GM18507 (cell line): ENCODE measurements around the gene GCSAM.

Source experiments
- DNase-seq: peaks from one replicate; pipeline ENCODE4 v3.0.0; 2011; ENCODE audit warnings: low read depth; ENCODE audit not compliant: insufficient read length; ENCODE audit errors: extremely low spot score
- FAIRE-seq: peaks from 2 replicates; lab custom pipeline; 2011; peaks lifted over from hg19 to GRCh38; lab: Jason Lieb, UNC

GCSAM gene

GRCh38 chr3:112114576-112115160 is 18.4 kb downstream of the GCSAM start:
- no peak for DNase-seq
- FAIRE-seq = peak; percentile 56

GRCh38 chr3:112111785-112112402 is 21.2 kb downstream of the GCSAM start:
- FAIRE-seq = peak; percentile 98
- DNase-seq = peak; percentile 38

GRCh38 chr3:112109322-112109721 is 23.7 kb downstream of the GCSAM start:
- FAIRE-seq (no peak), DNase-seq (no peak)

- FAIRE-seq (no peak), DNase-seq (no peak)
These were observed 28.3 kb downstream of the GCSAM start for GRCh38 chr3:112104774-112105173.

GRCh38 chr3:112101916-112102315 is 31.1 kb downstream of the GCSAM start:
- DNase-seq (no peak), FAIRE-seq (no peak)

GRCh38 chr3:112097378-112097777 is 35.7 kb downstream of the GCSAM start:
- FAIRE-seq = no peak

GRCh38 chr3:112096176-112096575 is 36.9 kb downstream of the GCSAM start:
- FAIRE-seq (no peak), DNase-seq (no peak)

More at GRCh38 chr3:112097378-112097777, 35.7 kb downstream of the GCSAM start:
- no peak for DNase-seq

- DNase-seq = no peak
- FAIRE-seq = no peak
These were observed 37.3 kb downstream of the GCSAM start for GRCh38 chr3:112095731-112096130.

GRCh38 chr3:112093180-112093522 is 39.9 kb downstream of the GCSAM start:
- FAIRE-seq (no peak), DNase-seq (no peak)

GRCh38 chr3:112092496-112093179 is 40.4 kb downstream of the GCSAM start:
- DNase-seq (no peak), FAIRE-seq (peak; percentile 69)

- FAIRE-seq (no peak), DNase-seq (no peak)
These were observed 42.0 kb downstream of the GCSAM start for GRCh38 chr3:112090887-112091586.

- DNase-seq = no peak
- FAIRE-seq = peak; percentile 50
These were observed 42.8 kb downstream of the GCSAM start for GRCh38 chr3:112089956-112090886.

- FAIRE-seq (no peak), DNase-seq (no peak)
These were observed 44.1 kb downstream of the GCSAM start for GRCh38 chr3:112088944-112089343.

- no peak for FAIRE-seq
- no peak for DNase-seq
These were observed 45.3 kb downstream of the GCSAM start for GRCh38 chr3:112087746-112088145.

GRCh38 chr3:112086875-112087524 is 46.0 kb downstream of the GCSAM start:
- DNase-seq (no peak), FAIRE-seq (no peak)

GRCh38 chr3:112086076-112086854 is 46.8 kb downstream of the GCSAM start, which contains the start of gene C3orf52:
Gene C3orf52 (plus strand): TSS chr3:112086389. CDS start chr3:112086408, 19 bp downstream.
- FAIRE-seq (peak; percentile 56), DNase-seq (peak; percentile 56)

- FAIRE-seq = no peak
These were observed 47.3 kb downstream of the GCSAM start for GRCh38 chr3:112085735-112086075.

GRCh38 chr3:112084980-112085705 is 47.9 kb downstream of the GCSAM start:
- no peak for DNase-seq
- FAIRE-seq = no peak

More at GRCh38 chr3:112085735-112086075, 47.3 kb downstream of the GCSAM start:
- DNase-seq = no peak
